ENCODE measurements around the gene BMAL2. TPM values are rescaled to one million over a fixed set of nuclear protein-coding genes. Genes with fewer than 3 reads are reported as not detected.
A peak's percentile ranks its signal among the peaks of the same experiment; 100 is the strongest.

BMAL2 gene
- total RNA-seq, 1 experiment from 2014 or later, result 43.9 TPM

- H3K36me3 ChIP-seq (ENCODE audit: control insufficient read depth, insufficient read depth, low read length), result no peaks in the 10 kb centered on the region
- H3K4me1 ChIP-seq (ENCODE audit: control insufficient read depth, insufficient read depth, low read length), result peaks cover 19% of the 10 kb centered on the region; the same call in 1 of the 2 replicates
- BruUV-seq (replicated peaks), result no TSS peak
- no peaks in the 10 kb centered on the region for H3K27me3 ChIP-seq (ENCODE audit: control insufficient read depth, insufficient read depth, low read length)
- intact Hi-C loops (cut with micrococcal nuclease; ENCODE audit: unreplicated experiment) (no loop called here), in situ Hi-C loops (cut with HindIII; ENCODE audit: low pct_unique_long_range_greater_than_20kb, low sequenced_read_pairs) (no loop called here)
- no peak for TF ChIP-seq CTCF (IDR thresholded peaks at IDR 0.05)
- TF ChIP-seq POLR2AphosphoS5 (IDR thresholded peaks at IDR 0.05; ENCODE audit: low read depth, low read length), result no peak
- no peak for TF ChIP-seq REST (IDR thresholded peaks at IDR 0.05; ENCODE audit: insufficient read depth in 1 of 2, low read depth in 2 of 2, low read length in 1 of 2)
- TF ChIP-seq SIN3A (IDR thresholded peaks at IDR 0.05; ENCODE audit: borderline replicate concordance, insufficient read depth, low read depth, low read length), result no peak
- no peak for TF ChIP-seq TCF7L2 (IDR thresholded peaks at IDR 0.05; ENCODE audit: low read depth, low read length)
- DNase-seq (ENCODE audit: low read depth, low spot score), result peak; percentile 97
- ChIA-PET CTCF (no interaction called here), POLR2A (no interaction called here)
- no peaks in the 10 kb centered on the region for H3K9me3 ChIP-seq (ENCODE audit: control insufficient read depth, insufficient read depth, low read depth, low read length)
- ATAC-seq, result peak; percentile 92
- no peak overlapping the region for H3K4me3 ChIP-seq (ENCODE audit: low read depth in 2 of 2, low read length in 2 of 2)
- no peak overlapping the region for H3K27ac ChIP-seq (ENCODE audit: low read length)
Measured at GRCh38 chr12:27343255-27344000, 10.8 kb downstream of the BMAL2 start.

- DNase-seq (ENCODE audit: low read depth, low spot score) (no peak), ATAC-seq (no peak)
- intact Hi-C loops (cut with micrococcal nuclease; ENCODE audit: unreplicated experiment) (no loop called here), in situ Hi-C loops (cut with HindIII; ENCODE audit: low pct_unique_long_range_greater_than_20kb, low sequenced_read_pairs) (no loop called here)
- CTCF ChIA-PET, result no interaction called here
- POLR2A ChIA-PET, result no interaction called here
- Histone ChIP-seq H3K27me3 (ENCODE audit: control insufficient read depth, insufficient read depth, low read length) (no peaks in the 10 kb centered on the region), H3K36me3 (ENCODE audit: control insufficient read depth, insufficient read depth, low read length) (no peaks in the 10 kb centered on the region), H3K4me3 (ENCODE audit: low read depth in 2 of 2, low read length in 2 of 2) (no peak overlapping the region), H3K4me1 (ENCODE audit: control insufficient read depth, insufficient read depth, low read length) (peaks cover 19% of the 10 kb centered on the region; the same call in 1 of the 2 replicates), H3K9me3 (ENCODE audit: control insufficient read depth, insufficient read depth, low read depth, low read length) (no peaks in the 10 kb centered on the region), H3K27ac (ENCODE audit: low read length) (no peak overlapping the region)
- BruUV-seq (replicated peaks), result no TSS peak
- TF ChIP-seq REST (IDR thresholded peaks at IDR 0.05; ENCODE audit: insufficient read depth in 1 of 2, low read depth in 2 of 2, low read length in 1 of 2) (no peak), POLR2AphosphoS5 (IDR thresholded peaks at IDR 0.05; ENCODE audit: low read depth, low read length) (no peak), CTCF (IDR thresholded peaks at IDR 0.05) (no peak), SIN3A (IDR thresholded peaks at IDR 0.05; ENCODE audit: borderline replicate concordance, insufficient read depth, low read depth, low read length) (no peak), TCF7L2 (IDR thresholded peaks at IDR 0.05; ENCODE audit: low read depth, low read length) (no peak)
Measured at GRCh38 chr12:27344246-27344645, 11.6 kb downstream of the BMAL2 start.
